GM18951 (cell line): Measurements from ENCODE around the gene TFPT.

Experiments used
- POLR2A ChIP-seq: IDR thresholded peaks from 4 replicates; pipeline ENCODE4 v1.6.1; 2011; ENCODE audit warnings: mild to moderate bottlenecking; ENCODE audit not compliant: insufficient read length, insufficient read depth; ENCODE audit errors: extremely low read depth
- in situ Hi-C: fragments of 300-500 bp; cut with MboI; formaldehyde crosslinking; loops from one replicate; pipeline ENCODE4 v1.12.0; 2022; ENCODE audit warnings: low sequenced_read_pairs, mixed read lengths, inconsistent platforms; ENCODE audit not compliant: unreplicated experiment

TFPT gene

GRCh38 chr19:54115109-54116063, at the start of gene TFPT, which contains the start of gene PRPF31:
TSS of gene TFPT (minus strand) at chr19:54115657. CDS start at chr19:54115269, 388 bp downstream.
TSS of gene PRPF31 (plus strand) at chr19:54115754. CDS start at chr19:54118279, 2,525 bp downstream.
- TF ChIP-seq POLR2A, result peak; percentile 64
- in situ Hi-C loops, result no loop called here

- in situ Hi-C loops, result no loop called here
Observed at GRCh38 chr19:54165222-54165621, 49.8 kb upstream of the TFPT start.

GRCh38 chr19:54164369-54165068, 49.1 kb upstream of the TFPT start:
- in situ Hi-C loops, result no loop called here
- no peak for TF ChIP-seq POLR2A

More at GRCh38 chr19:54165222-54165621, 49.8 kb upstream of the TFPT start:
- no peak for TF ChIP-seq POLR2A

GRCh38 chr19:54162884-54163283, 47.4 kb upstream of the TFPT start:
- no peak for TF ChIP-seq POLR2A
- in situ Hi-C loops, result no loop called here

GRCh38 chr19:54162241-54162805, 46.9 kb upstream of the TFPT start:
- in situ Hi-C loops, result no loop called here
- no peak for TF ChIP-seq POLR2A

- in situ Hi-C loops, result no loop called here
- TF ChIP-seq POLR2A, result no peak
Observed at GRCh38 chr19:54160854-54161253, 45.4 kb upstream of the TFPT start.

GRCh38 chr19:54160182-54160811, 44.8 kb upstream of the TFPT start:
- in situ Hi-C loops, result no loop called here
- TF ChIP-seq POLR2A, result no peak

GRCh38 chr19:54159352-54160181, 44.1 kb upstream of the TFPT start, which contains the start of gene LENG1:
TSS of gene LENG1 (minus strand) at chr19:54159721. CDS start at chr19:54159695, 26 bp downstream.
- peak; percentile 86 for TF ChIP-seq POLR2A
- in situ Hi-C loops, result no loop called here

- no peak for TF ChIP-seq POLR2A
- in situ Hi-C loops, result no loop called here
Observed at GRCh38 chr19:54158812-54159351, 43.4 kb upstream of the TFPT start.

- in situ Hi-C loops, result no loop called here
Observed at GRCh38 chr19:54156953-54157352, 41.5 kb upstream of the TFPT start.

GRCh38 chr19:54156490-54156889, 41.0 kb upstream of the TFPT start:
- in situ Hi-C loops, result no loop called here
- no peak for TF ChIP-seq POLR2A

More at GRCh38 chr19:54156953-54157352, 41.5 kb upstream of the TFPT start:
- TF ChIP-seq POLR2A, result no peak

- in situ Hi-C loops, result no loop called here
- TF ChIP-seq POLR2A, result no peak
Observed at GRCh38 chr19:54155694-54156093, 40.2 kb upstream of the TFPT start.
